Suprapubic skin (tissue), 4 donors: ENCODE results near the gene GIT2. TPM values are rescaled to one million over a fixed set of nuclear protein-coding genes. Genes with fewer than 3 reads are reported as not detected.
A peak's percentile ranks its signal among the peaks of the same experiment; 100 is the strongest.

ENCODE experiments used
- DNase-seq, 2 donors: peaks; one replicate each; pipeline ENCODE4 v3.0.0-alpha.2; 2019; ENCODE audit warnings: low spot score in 2 of 2
- H3K27ac ChIP-seq: fragments of 200-600 bp; sonication (generic); one replicate; pipeline ENCODE4 v1.5.1; 2019
- H3K27me3 ChIP-seq: fragments of 200-600 bp; sonication (generic); one replicate; pipeline ENCODE4 v1.5.1; 2019
- H3K36me3 ChIP-seq: fragments of 200-600 bp; sonication (generic); one replicate; pipeline ENCODE4 v1.5.1; 2019
- H3K4me1 ChIP-seq: fragments of 200-600 bp; sonication (generic); one replicate; pipeline ENCODE4 v1.5.1; 2019
- H3K4me3 ChIP-seq: fragments of 200-600 bp; sonication (generic); one replicate; pipeline ENCODE4 v1.5.1; 2019; ENCODE audit warnings: mild to moderate bottlenecking
- H3K9me3 ChIP-seq: fragments of 200-600 bp; sonication (generic); one replicate; pipeline ENCODE4 v1.5.1; 2019
- EP300 ChIP-seq: sonication (generic); formaldehyde crosslinking; IDR thresholded peaks from one replicate; pipeline ENCODE4 v1.6.1; 2017; ENCODE audit warnings: antibody characterized with exemption
- POLR2A ChIP-seq, 2 donors: fragments of 450-650 bp; IDR thresholded peaks; one replicate each; pipeline ENCODE4 v1.6.1; 2017; ENCODE audit warnings: antibody characterized with exemption in 2 of 2, mild to moderate bottlenecking in 2 of 2, moderate library complexity in 2 of 2
- POLR2AphosphoS5 ChIP-seq, 3 donors: sonication (generic); formaldehyde crosslinking; IDR thresholded peaks; one replicate each; pipeline ENCODE4 v1.6.1; 2017; ENCODE audit warnings: antibody characterized with exemption in 3 of 3
- WGBS: methylation state at CpG from one replicate; pipeline ENCODE4 v1.1.5; 2018; 5-methylcytosine and 5-hydroxymethylcytosine counted together
- total RNA-seq, 4 donors: library from RNA; depleted of rRNA; stranded (reverse); fragments of >200 nt; gene quantifications; one replicate each; pipeline ENCODE4 v1.1.0, GENCODE V29; 2016
- TF ChIP-seq, protein P1 (sequence below), 2 donors: fragments of 200-600 bp in 1 of 2; fragments of 450-650 bp in 1 of 2; sonication (generic) in 1 of 2; IDR thresholded peaks; one replicate each; pipeline ENCODE4 v1.5.1; 2016 to 2019; ENCODE audit warnings: antibody characterized with exemption in 2 of 2, mild to moderate bottlenecking in 1 of 2, moderate library complexity in 1 of 2

GIT2 gene
- total RNA-seq, 4 donors from 2014 or later: 19.4 to 60.6 (median 35.0) TPM

DNA sequence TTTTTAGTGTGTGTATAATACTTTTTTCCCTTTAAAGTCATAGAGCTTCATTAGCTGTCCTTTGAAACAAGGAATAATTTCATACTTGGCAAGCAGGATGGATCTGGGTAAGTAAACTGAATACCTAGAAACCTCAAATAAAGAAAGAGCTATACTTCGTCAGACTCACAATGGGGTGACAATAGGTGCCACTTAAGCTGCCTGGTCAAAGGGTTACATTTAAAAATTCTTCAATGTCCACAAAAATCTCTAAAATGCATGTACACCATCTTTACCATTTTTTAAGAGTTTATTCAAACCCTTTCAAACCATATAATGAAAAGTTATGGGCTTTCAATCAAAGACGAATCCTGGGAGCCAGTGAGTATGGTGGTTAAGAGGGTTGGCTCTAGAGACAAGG is 3.1 kb downstream of the GIT2 start:
- no peaks in the 10 kb centered on the region for H3K9me3 ChIP-seq
- peaks cover 28% of the 10 kb centered on the region for H3K36me3 ChIP-seq
- TF ChIP-seq POLR2A (IDR thresholded peaks at IDR 0.05) (no peak), EP300 (no peak), POLR2AphosphoS5 (IDR thresholded peaks at IDR 0.05) (no peak)
- TF ChIP-seq, protein P1, sequence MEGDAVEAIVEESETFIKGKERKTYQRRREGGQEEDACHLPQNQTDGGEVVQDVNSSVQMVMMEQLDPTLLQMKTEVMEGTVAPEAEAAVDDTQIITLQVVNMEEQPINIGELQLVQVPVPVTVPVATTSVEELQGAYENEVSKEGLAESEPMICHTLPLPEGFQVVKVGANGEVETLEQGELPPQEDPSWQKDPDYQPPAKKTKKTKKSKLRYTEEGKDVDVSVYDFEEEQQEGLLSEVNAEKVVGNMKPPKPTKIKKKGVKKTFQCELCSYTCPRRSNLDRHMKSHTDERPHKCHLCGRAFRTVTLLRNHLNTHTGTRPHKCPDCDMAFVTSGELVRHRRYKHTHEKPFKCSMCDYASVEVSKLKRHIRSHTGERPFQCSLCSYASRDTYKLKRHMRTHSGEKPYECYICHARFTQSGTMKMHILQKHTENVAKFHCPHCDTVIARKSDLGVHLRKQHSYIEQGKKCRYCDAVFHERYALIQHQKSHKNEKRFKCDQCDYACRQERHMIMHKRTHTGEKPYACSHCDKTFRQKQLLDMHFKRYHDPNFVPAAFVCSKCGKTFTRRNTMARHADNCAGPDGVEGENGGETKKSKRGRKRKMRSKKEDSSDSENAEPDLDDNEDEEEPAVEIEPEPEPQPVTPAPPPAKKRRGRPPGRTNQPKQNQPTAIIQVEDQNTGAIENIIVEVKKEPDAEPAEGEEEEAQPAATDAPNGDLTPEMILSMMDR (IDR thresholded peaks at IDR 0.05): no peak
- H3K4me3 ChIP-seq: no peak overlapping the region
- 83% methylated on average over 2 of the region's 2 CpGs for WGBS
- H3K27me3 ChIP-seq: no peaks in the 10 kb centered on the region
- peaks cover 27% of the 10 kb centered on the region for H3K4me1 ChIP-seq
- H3K27ac ChIP-seq: no peak overlapping the region
- no peak for DNase-seq

DNA sequence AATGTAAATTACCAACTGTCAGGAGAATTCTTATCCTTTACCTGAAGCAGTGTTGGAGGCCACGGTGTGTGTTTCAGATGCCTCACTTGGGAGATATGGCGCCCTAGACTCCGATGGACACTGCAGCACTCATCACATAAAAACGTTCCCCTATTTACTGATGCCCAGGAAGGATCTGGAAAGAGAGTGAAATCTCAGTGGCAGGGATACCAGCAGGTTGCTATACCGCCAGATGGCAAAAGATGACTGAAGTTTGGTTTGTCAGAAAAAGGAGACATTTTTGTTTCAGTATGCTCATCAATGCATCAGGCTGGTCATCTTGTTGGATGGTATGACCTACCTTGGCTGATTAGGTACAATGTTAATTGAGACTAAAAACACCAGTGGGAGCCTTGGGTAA is 4.6 kb downstream of the GIT2 start:
- TF ChIP-seq POLR2A (IDR thresholded peaks at IDR 0.05): no peak
- TF ChIP-seq, protein P1 (IDR thresholded peaks at IDR 0.05): no peak
- no peak for TF ChIP-seq EP300
- no peak for TF ChIP-seq POLR2AphosphoS5 (IDR thresholded peaks at IDR 0.05)
- Histone ChIP-seq H3K4me1 (peaks cover 26% of the 10 kb centered on the region), H3K27ac (no peak overlapping the region), H3K9me3 (no peaks in the 10 kb centered on the region), H3K4me3 (no peak overlapping the region), H3K36me3 (peaks cover 43% of the 10 kb centered on the region), H3K27me3 (no peaks in the 10 kb centered on the region)
- no peak for DNase-seq
- WGBS: 89% methylated on average over 5 of the region's 5 CpGs

DNA sequence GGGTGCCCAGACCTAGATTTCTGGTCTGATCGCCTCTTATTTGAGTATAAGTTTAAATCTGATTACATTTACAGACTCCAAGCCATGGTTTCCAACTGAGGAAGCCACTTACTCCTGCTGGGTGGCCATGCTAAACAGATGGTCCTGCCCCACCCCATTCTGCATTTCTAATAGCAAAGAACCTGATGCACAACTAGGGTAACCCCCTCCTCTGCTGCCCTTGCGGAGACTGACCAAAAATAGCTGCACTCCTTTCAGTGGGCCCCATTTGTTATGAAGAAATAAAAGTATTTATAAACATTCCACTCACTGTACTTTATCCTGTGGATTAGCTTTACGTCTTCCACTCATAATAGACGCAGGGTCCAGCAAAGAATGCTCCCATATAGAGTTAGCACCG is 6.8 kb downstream of the GIT2 start:
- Histone ChIP-seq H3K36me3 (peaks cover 65% of the 10 kb centered on the region), H3K4me1 (peaks cover 10% of the 10 kb centered on the region), H3K9me3 (no peaks in the 10 kb centered on the region), H3K27me3 (no peaks in the 10 kb centered on the region), H3K4me3 (no peak overlapping the region), H3K27ac (peak overlapping the region; percentile 40)
- WGBS: 88% methylated on average over 5 of the region's 5 CpGs
- no peak for DNase-seq
- TF ChIP-seq POLR2A (IDR thresholded peaks at IDR 0.05): no peak
- TF ChIP-seq, protein P1 (IDR thresholded peaks at IDR 0.05): no peak
- no peak for TF ChIP-seq EP300
- no peak for TF ChIP-seq POLR2AphosphoS5 (IDR thresholded peaks at IDR 0.05)

DNA sequence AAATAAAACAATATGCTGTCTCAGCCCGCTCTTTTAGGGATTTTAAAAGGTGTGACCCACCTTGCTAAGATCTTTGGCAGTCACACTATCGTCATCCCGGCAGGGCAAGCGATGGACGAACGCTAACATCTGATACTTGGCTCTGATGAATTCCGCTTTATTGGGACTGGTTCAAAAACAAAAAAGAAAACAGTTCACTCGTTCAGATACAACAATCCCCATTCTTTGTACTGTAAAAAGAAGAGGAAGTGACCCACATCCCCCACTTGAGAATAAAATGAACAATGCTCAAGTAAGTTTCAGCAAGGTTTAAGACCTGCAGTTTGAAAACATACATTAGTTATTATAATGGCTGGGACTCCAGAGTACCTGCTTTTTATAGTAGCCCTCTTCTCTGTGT is 7.3 kb downstream of the GIT2 start:
- TF ChIP-seq, protein P1 (IDR thresholded peaks at IDR 0.05): no peak
- TF ChIP-seq POLR2A (IDR thresholded peaks at IDR 0.05): no peak
- TF ChIP-seq POLR2AphosphoS5 (IDR thresholded peaks at IDR 0.05): no peak
- no peak for TF ChIP-seq EP300
- peaks cover 7% of the 10 kb centered on the region for H3K4me1 ChIP-seq
- no peaks in the 10 kb centered on the region for H3K9me3 ChIP-seq
- no peaks in the 10 kb centered on the region for H3K27me3 ChIP-seq
- no peak for DNase-seq
- H3K27ac ChIP-seq: peak overlapping the region; percentile 40
- no peak overlapping the region for H3K4me3 ChIP-seq
- peaks cover 70% of the 10 kb centered on the region for H3K36me3 ChIP-seq
- WGBS: 77% methylated on average over 8 of the region's 8 CpGs

DNA sequence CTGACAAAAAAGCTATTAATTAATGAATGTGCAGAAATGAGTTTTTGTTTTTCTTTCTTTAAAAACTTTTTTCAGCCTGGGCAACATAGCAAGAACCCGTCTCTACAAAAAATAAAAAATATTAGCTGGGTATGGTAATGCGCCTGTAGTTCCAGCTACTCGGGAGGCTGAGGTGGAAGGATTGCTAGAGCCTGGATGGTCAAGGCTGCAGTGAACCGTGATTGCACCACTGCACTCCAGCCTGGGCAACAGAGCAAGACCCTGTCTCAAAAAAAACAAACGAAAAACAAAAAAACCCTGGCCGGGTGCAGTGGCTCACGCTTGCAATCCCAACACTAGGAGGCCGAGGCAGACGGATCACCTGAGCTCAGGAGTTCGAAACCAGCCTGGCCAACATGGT is 7.9 kb downstream of the GIT2 start:
- TF ChIP-seq, protein P1 (IDR thresholded peaks at IDR 0.05): no peak
- TF ChIP-seq POLR2A (IDR thresholded peaks at IDR 0.05): no peak
- no peak for TF ChIP-seq EP300
- TF ChIP-seq POLR2AphosphoS5 (IDR thresholded peaks at IDR 0.05): no peak
- H3K4me3 ChIP-seq: no peak overlapping the region
- peaks cover 5% of the 10 kb centered on the region for H3K4me1 ChIP-seq
- no peaks in the 10 kb centered on the region for H3K27me3 ChIP-seq
- H3K27ac ChIP-seq: no peak overlapping the region
- no peak for DNase-seq
- WGBS: 90% methylated on average over 10 of the region's 10 CpGs
- H3K36me3 ChIP-seq: peaks cover 76% of the 10 kb centered on the region
- H3K9me3 ChIP-seq: no peaks in the 10 kb centered on the region
